HepG2 (cell line): ENCODE data around the gene VAMP8. TPM values are rescaled to one million over a fixed set of nuclear protein-coding genes. Genes with fewer than 3 reads are reported as not detected.

Source experiments
- AKAP8 ChIP-seq: sonication (generic); formaldehyde crosslinking; IDR thresholded peaks from 2 replicates; pipeline ENCODE4 v1.5.1; 2020; ENCODE audit warnings: mild to moderate bottlenecking, missing genetic modification reagents
- CBX2 ChIP-seq, 2 experiments: fragments of 200-600 bp in 1 of 2; sonication (generic); formaldehyde crosslinking in 1 of 2; IDR thresholded peaks; 2 replicates each; pipeline versions ENCODE4 v1.7.0 to v1.8.1; 2018 to 2022; ENCODE audit warnings: low read depth in 2 of 2, low read length in 1 of 2, mild to moderate bottlenecking in 1 of 2, missing genetic modification reagents in 1 of 2
- CENPX ChIP-seq: sonication (generic); formaldehyde crosslinking; IDR thresholded peaks from 2 replicates; pipeline ENCODE4 v1.9.0; 2021; ENCODE audit warnings: mild to moderate bottlenecking, missing genetic modification reagents, moderate library complexity
- DZIP1 ChIP-seq: sonication (generic); formaldehyde crosslinking; IDR thresholded peaks from 2 replicates; pipeline ENCODE4 v1.5.0; 2020; ENCODE audit warnings: mild to moderate bottlenecking, missing genetic modification reagents
- GPN1 ChIP-seq: sonication (generic); formaldehyde crosslinking; IDR thresholded peaks from 2 replicates; pipeline ENCODE4 v1.5.1; 2020; ENCODE audit warnings: missing genetic modification reagents, borderline replicate concordance
- HDAC6 ChIP-seq: fragments of 200-600 bp; sonication (generic); IDR thresholded peaks from 2 replicates; pipeline ENCODE4 v1.7.0; 2017; ENCODE audit warnings: mild to moderate bottlenecking, antibody characterized with exemption, low read length, low read depth
- HNF1A ChIP-seq, 2 experiments: sonication (generic) in 1 of 2; formaldehyde crosslinking in 1 of 2; IDR thresholded peaks; 2 replicates each; pipeline versions ENCODE4 v1.4.0 to v1.6.1; 2016 to 2020; ENCODE audit warnings: borderline replicate concordance in 1 of 2, low read depth in 1 of 2, mild to moderate bottlenecking in 1 of 2, missing genetic modification reagents in 1 of 2
- IRX3 ChIP-seq: sonication (generic); formaldehyde crosslinking; IDR thresholded peaks from 2 replicates; pipeline ENCODE4 v1.8.1; 2023; ENCODE audit warnings: mild to moderate bottlenecking, low read depth, missing genetic modification reagents, borderline replicate concordance
- MED8 ChIP-seq: sonication (generic); formaldehyde crosslinking; IDR thresholded peaks from 2 replicates; pipeline ENCODE4 v1.8.1; 2023; ENCODE audit warnings: mild to moderate bottlenecking, missing genetic modification reagents; ENCODE audit not compliant: insufficient replicate concordance
- MLLT10 ChIP-seq: sonication (generic); formaldehyde crosslinking; IDR thresholded peaks from 2 replicates; pipeline ENCODE4 v1.4.0; 2020; ENCODE audit warnings: missing genetic modification reagents
- NFE2 ChIP-seq: sonication (generic); formaldehyde crosslinking; IDR thresholded peaks from 2 replicates; pipeline ENCODE4 v1.4.0; 2020; ENCODE audit warnings: missing genetic modification reagents
- PCBP1 ChIP-seq: fragments of 200-400 bp; formaldehyde crosslinking; IDR thresholded peaks from 2 replicates; pipeline ENCODE4 v1.6.1; 2017; ENCODE audit warnings: mild to moderate bottlenecking, low read depth, low read length, borderline replicate concordance
- PHF21A ChIP-seq: sonication (generic); formaldehyde crosslinking; IDR thresholded peaks from 2 replicates; pipeline ENCODE4 v1.5.0; 2020; ENCODE audit warnings: mild to moderate bottlenecking, missing genetic modification reagents
- PLRG1 ChIP-seq: fragments of 450-650 bp; conservative IDR thresholded peaks from 2 replicates; pipeline ENCODE4 v1.6.1; 2016
- RAD51 ChIP-seq: fragments of 450-650 bp; IDR thresholded peaks from 2 replicates; pipeline ENCODE4 v1.6.1; 2016; ENCODE audit warnings: borderline replicate concordance
- SP140L ChIP-seq: sonication (generic); formaldehyde crosslinking; IDR thresholded peaks from 2 replicates; pipeline ENCODE4 v1.4.0; 2020; ENCODE audit warnings: missing genetic modification reagents, borderline replicate concordance
- SPEN ChIP-seq: sonication (generic); formaldehyde crosslinking; IDR thresholded peaks from 2 replicates; pipeline ENCODE4 v1.5.1; 2020; ENCODE audit warnings: low read depth, mild to moderate bottlenecking, missing genetic modification reagents
- STAT6 ChIP-seq: sonication (generic); formaldehyde crosslinking; IDR thresholded peaks from 2 replicates; pipeline ENCODE4 v1.4.0; 2020; ENCODE audit warnings: missing genetic modification reagents, mild to moderate bottlenecking, borderline replicate concordance
- TRIM24 ChIP-seq: sonication (generic); formaldehyde crosslinking; IDR thresholded peaks from 2 replicates; pipeline ENCODE4 v1.8.0; 2022; ENCODE audit warnings: mild to moderate bottlenecking, missing genetic modification reagents
- polyA plus RNA-seq, 8 experiments: library from polyadenylated mRNA; depleted of rRNA in 3 of 8; stranded (reverse) in 7 of 8; unstranded in 1 of 8; fragments of >200 nt; fragmentation: Illumina TruSeq in 4 of 8; extraction: Trizol in 4 of 8; gene quantifications; 2 replicates each; pipeline versions ENCODE4 v1.2.1 to v1.2.3, GENCODE V29; 2011 to 2016; ENCODE audit warnings: low read depth in 4 of 8, missing spikeins in 1 of 8, mixed read lengths in 1 of 8; ENCODE audit not compliant: insufficient read depth in 1 of 8
- total RNA-seq, 5 experiments: library from RNA; depleted of rRNA; stranded (reverse); fragments of >200 nt; fragmentation: Illumina TruSeq; extraction: Trizol; gene quantifications; 2 replicates each; pipeline ENCODE4 v1.2.3, GENCODE V29; 2016; ENCODE audit warnings: low read depth in 1 of 5

VAMP8 gene
- total and polyA plus RNA-seq, 2 of the 13 experiments (the other 11 are each of a cell fraction or from before 2014, with no cell fraction given), result 83.3 to 157 TPM

- TF ChIP-seq DZIP1 (CRISPR knock-in tag), result peak; percentile 78; the same call in 1 of the 2 replicates
- no peak for TF ChIP-seq CENPX
- TF ChIP-seq PCBP1, result peak; percentile 47; the same call in 1 of the 2 replicates
- no peak for TF ChIP-seq PLRG1
- no peak for TF ChIP-seq AKAP8 (CRISPR knock-in tag)
- no peak for TF ChIP-seq SP140L (CRISPR knock-in tag)
- TF ChIP-seq SPEN (CRISPR knock-in tag), result peak; percentile 82; the same call in 1 of the 2 replicates
- TF ChIP-seq IRX3 (CRISPR knock-in tag), result peak; percentile 64; the same call in 1 of the 2 replicates
- TF ChIP-seq STAT6 (CRISPR knock-in tag), result no peak
- no peak for TF ChIP-seq HNF1A (IDR thresholded peaks at IDR 0.05; ENCODE audit: low read depth)
- no peak; the same call in 1 of the 2 replicates for TF ChIP-seq HNF1A (CRISPR knock-in tag; IDR thresholded peaks at IDR 0.05; ENCODE audit: borderline replicate concordance)
- peak; percentile 93; the same call in 1 of the 2 replicates for TF ChIP-seq PHF21A (CRISPR knock-in tag)
- TF ChIP-seq GPN1 (CRISPR knock-in tag), result no peak
- no peak for TF ChIP-seq MLLT10 (CRISPR knock-in tag)
- TF ChIP-seq NFE2 (CRISPR knock-in tag), result no peak
- no peak for TF ChIP-seq TRIM24 (CRISPR knock-in tag)
- no peak for TF ChIP-seq HDAC6
- no peak for TF ChIP-seq MED8 (CRISPR knock-in tag)
- TF ChIP-seq RAD51, result peak; percentile 83
- TF ChIP-seq CBX2 (IDR thresholded peaks at IDR 0.05; ENCODE audit: low read depth, low read length), result no peak
- TF ChIP-seq CBX2 (CRISPR knock-in tag; IDR thresholded peaks at IDR 0.05; ENCODE audit: low read depth), result no peak
Measured at GRCh38 chr2:85595301-85596025, 18.1 kb downstream of the VAMP8 start, which contains the start of gene RNF181 (continued).
